Measurements from ENCODE around the gene TRIM8.
"Not testable (repeated sequence)": the region's sequence is repeated elsewhere in the genome, so short reads cannot be mapped to it uniquely, and the experiment has no call there.

The TRIM8 gene

GRCh38 chr10:102673819-102674511 is 29.7 kb downstream of the TRIM8 start:
- DNase-seq: no peak

- DNase-seq: no peak
Observed at GRCh38 chr10:102674566-102674965, 30.3 kb downstream of the TRIM8 start.

- no peak for DNase-seq
Observed at GRCh38 chr10:102675011-102675665, 30.9 kb downstream of the TRIM8 start.

- DNase-seq: no peak
Observed at GRCh38 chr10:102675666-102676533, 31.6 kb downstream of the TRIM8 start.

GRCh38 chr10:102676534-102677315 is 32.4 kb downstream of the TRIM8 start:
- DNase-seq: no peak

- no peak for DNase-seq
Observed at GRCh38 chr10:102677331-102678067, 33.2 kb downstream of the TRIM8 start.

- DNase-seq: no peak
Observed at GRCh38 chr10:102678068-102678400, 33.8 kb downstream of the TRIM8 start.

GRCh38 chr10:102678842-102679289 is 34.6 kb downstream of the TRIM8 start:
- DNase-seq: peak; percentile 52

GRCh38 chr10:102679596-102679995 is 35.3 kb downstream of the TRIM8 start:
- no peak for DNase-seq

GRCh38 chr10:102681696-102682095 is 37.4 kb downstream of the TRIM8 start:
- no peak for DNase-seq

- no peak for DNase-seq
Observed at GRCh38 chr10:102682416-102682815, 38.1 kb downstream of the TRIM8 start.

GRCh38 chr10:102682981-102683380 is 38.7 kb downstream of the TRIM8 start:
- DNase-seq: no peak

GRCh38 chr10:102683736-102684135 is 39.5 kb downstream of the TRIM8 start:
- no peak for DNase-seq

GRCh38 chr10:102691285-102692066 is 47.2 kb downstream of the TRIM8 start:
- no peak for DNase-seq

GRCh38 chr10:102695401-102695800 is 51.1 kb downstream of the TRIM8 start:
- DNase-seq: not testable (repeated sequence)

- DNase-seq: no peak
Observed at GRCh38 chr10:102696736-102697135, 52.5 kb downstream of the TRIM8 start.

GRCh38 chr10:102698894-102699293 is 54.6 kb downstream of the TRIM8 start:
- DNase-seq: no peak

- no peak for DNase-seq
Observed at GRCh38 chr10:102701272-102701671, 57.0 kb downstream of the TRIM8 start.

- no peak for DNase-seq
Observed at GRCh38 chr10:102701796-102702195, 57.5 kb downstream of the TRIM8 start.

- DNase-seq: no peak
Observed at GRCh38 chr10:102702742-102703141, 58.5 kb downstream of the TRIM8 start.

GRCh38 chr10:102704915-102705314 is 60.6 kb downstream of the TRIM8 start:
- no peak for DNase-seq
